Liver (tissue), 9 donors: Measurements from ENCODE around the gene AHCY. TPM values are rescaled to one million over a fixed set of nuclear protein-coding genes. Genes with fewer than 3 reads are reported as not detected.

ENCODE experiments used
- DNase-seq: peaks from one replicate; pipeline ENCODE4 v3.0.0-alpha.2; 2017; ENCODE audit warnings: low spot score
- H3K27ac ChIP-seq, 2 donors: one replicate each; pipeline ENCODE4 v1.7.0; 2013; ENCODE audit warnings: inconsistent platforms in 2 of 2, low read length in 2 of 2, control low read depth in 1 of 2, low read depth in 1 of 2, mild to moderate bottlenecking in 1 of 2
- H3K27me3 ChIP-seq, 4 donors: one replicate each; pipeline versions ENCODE4 v1.6.1 to v1.7.0; 2013; ENCODE audit warnings: low read length in 3 of 4, inconsistent platforms in 1 of 4, mild to moderate bottlenecking in 1 of 4, moderate library complexity in 1 of 4; ENCODE audit not compliant: control insufficient read depth in 4 of 4, insufficient read depth in 4 of 4
- H3K36me3 ChIP-seq, 4 donors: one replicate each; pipeline versions ENCODE4 v1.6.1 to v1.7.0; 2013; ENCODE audit warnings: low read length in 3 of 4, mild to moderate bottlenecking in 3 of 4, low read depth in 1 of 4, moderate library complexity in 1 of 4; ENCODE audit not compliant: control insufficient read depth in 4 of 4, insufficient read depth in 3 of 4
- H3K4me1 ChIP-seq, 4 donors: one replicate each; pipeline versions ENCODE4 v1.6.1 to v1.7.0; 2013; ENCODE audit warnings: low read length in 3 of 4, mild to moderate bottlenecking in 3 of 4, moderate library complexity in 1 of 4; ENCODE audit not compliant: control insufficient read depth in 4 of 4, insufficient read depth in 4 of 4
- H3K4me3 ChIP-seq, 3 donors: one replicate each; pipeline versions ENCODE4 v1.6.1 to v1.7.0; 2013; ENCODE audit warnings: low read length in 3 of 3, control low read depth in 1 of 3, low read depth in 1 of 3, mild to moderate bottlenecking in 1 of 3
- H3K9ac ChIP-seq, 2 donors: one replicate each; pipeline ENCODE4 v1.7.0; 2013; ENCODE audit warnings: low read length in 2 of 2, mild to moderate bottlenecking in 2 of 2, moderate library complexity in 2 of 2, control low read depth in 1 of 2, low read depth in 1 of 2
- H3K9me3 ChIP-seq, 4 donors: one replicate each; pipeline versions ENCODE4 v1.6.1 to v1.7.0; 2013; ENCODE audit warnings: low read length in 3 of 4; ENCODE audit not compliant: control insufficient read depth in 4 of 4
- EGR1 ChIP-seq, 2 donors: IDR thresholded peaks; 2 replicates each; pipeline ENCODE4 v1.6.1; 2016 to 2018; ENCODE audit warnings: antibody characterized with exemption in 2 of 2, low read depth in 2 of 2
- FOXA1 ChIP-seq: IDR thresholded peaks from 2 replicates; pipeline ENCODE4 v1.6.1; 2016; ENCODE audit warnings: antibody characterized with exemption
- FOXA2 ChIP-seq: IDR thresholded peaks from 2 replicates; pipeline ENCODE4 v1.6.1; 2016; ENCODE audit warnings: antibody characterized with exemption
- GABPA ChIP-seq, 2 donors: IDR thresholded peaks in 1 of 2; conservative IDR thresholded peaks in 1 of 2; 2 replicates each; pipeline ENCODE4 v1.6.1; 2016; ENCODE audit warnings: antibody characterized with exemption in 2 of 2, mild to moderate bottlenecking in 1 of 2, moderate library complexity in 1 of 2
- HNF4A ChIP-seq, 2 donors: conservative IDR thresholded peaks; 2 replicates each; pipeline ENCODE4 v1.6.1; 2016; ENCODE audit warnings: antibody characterized with exemption in 2 of 2, mild to moderate bottlenecking in 2 of 2
- HNF4G ChIP-seq: IDR thresholded peaks from 2 replicates; pipeline ENCODE4 v1.6.1; 2016; ENCODE audit warnings: antibody characterized with exemption
- JUND ChIP-seq, 2 donors: IDR thresholded peaks; 2 replicates each; pipeline ENCODE4 v1.6.1; 2016; ENCODE audit warnings: antibody characterized with exemption in 2 of 2
- NR2F2 ChIP-seq: IDR thresholded peaks from 2 replicates; pipeline ENCODE4 v1.6.1; 2016; ENCODE audit warnings: antibody characterized with exemption
- RAD21 ChIP-seq, 2 donors: IDR thresholded peaks; 2 replicates each; pipeline ENCODE4 v1.6.1; 2016; ENCODE audit warnings: antibody characterized with exemption in 2 of 2, mild to moderate bottlenecking in 2 of 2
- REST ChIP-seq: IDR thresholded peaks from 2 replicates; pipeline ENCODE4 v1.6.1; 2016; ENCODE audit warnings: antibody characterized with exemption, mild to moderate bottlenecking
- RXRA ChIP-seq, 2 donors: IDR thresholded peaks; 2 replicates each; pipeline ENCODE4 v1.6.1; 2017 to 2018; ENCODE audit warnings: antibody characterized with exemption in 2 of 2, mild to moderate bottlenecking in 1 of 2
- SP1 ChIP-seq: IDR thresholded peaks from 2 replicates; pipeline ENCODE4 v1.6.1; 2018; ENCODE audit warnings: antibody characterized with exemption, mild to moderate bottlenecking
- TAF1 ChIP-seq: conservative IDR thresholded peaks from 2 replicates; pipeline ENCODE4 v1.6.1; 2016; ENCODE audit warnings: antibody characterized with exemption, mild to moderate bottlenecking
- YY1 ChIP-seq: IDR thresholded peaks from 2 replicates; pipeline ENCODE4 v1.6.1; 2016; ENCODE audit warnings: antibody characterized with exemption, mild to moderate bottlenecking
- ZBTB33 ChIP-seq: IDR thresholded peaks from 2 replicates; pipeline ENCODE4 v1.6.1; 2016; ENCODE audit warnings: antibody characterized with exemption
- WGBS: extraction: QIAGEN DNeasy Blood & Tissue Kit; methylation state at CpG from one replicate; pipeline ENCODE4 v1.1.7; 2013; 5-methylcytosine and 5-hydroxymethylcytosine counted together
- polyA plus RNA-seq, 2 donors: library from polyadenylated mRNA; stranded (reverse) in 1 of 2; unstranded in 1 of 2; fragments of 200-250 nt in 1 of 2; fragments of >200 nt in 1 of 2; fragmentation: Nextera tagmentation in 1 of 2; extraction: Ambion mirVana in 1 of 2; gene quantifications; one replicate each; pipeline versions ENCODE4 v1.2.1 to v1.2.3, GENCODE V29; 2013 to 2015
- total RNA-seq, 2 donors: library from RNA; depleted of rRNA; stranded (reverse); fragments of >200 nt; gene quantifications; one replicate each; pipeline ENCODE4 v1.2.3, GENCODE V29; 2014
- TF ChIP-seq, protein P1 (sequence below): IDR thresholded peaks from 2 replicates; pipeline ENCODE4 v1.6.1; 2016; ENCODE audit warnings: antibody characterized with exemption
- TF ChIP-seq, protein P2 (sequence below): fragments of 150-350 bp; IDR thresholded peaks from 2 replicates; pipeline ENCODE4 v1.5.1; 2017; ENCODE audit warnings: improper control_type of control experiment, low read depth, low read length; ENCODE audit not compliant: missing input control
- TF ChIP-seq, protein P3 (sequence below): IDR thresholded peaks from 2 replicates; pipeline ENCODE4 v1.6.1; 2016; ENCODE audit warnings: antibody characterized with exemption
- donor health status: healthy.
- donor health status: healthy.
- donor health status: healthy.
- donor health status: healthy.
- donor health status: healthy.

Gene AHCY
- total and polyA plus RNA-seq, 4 donors = 56.0 to 138 (median 113) TPM

DNA sequence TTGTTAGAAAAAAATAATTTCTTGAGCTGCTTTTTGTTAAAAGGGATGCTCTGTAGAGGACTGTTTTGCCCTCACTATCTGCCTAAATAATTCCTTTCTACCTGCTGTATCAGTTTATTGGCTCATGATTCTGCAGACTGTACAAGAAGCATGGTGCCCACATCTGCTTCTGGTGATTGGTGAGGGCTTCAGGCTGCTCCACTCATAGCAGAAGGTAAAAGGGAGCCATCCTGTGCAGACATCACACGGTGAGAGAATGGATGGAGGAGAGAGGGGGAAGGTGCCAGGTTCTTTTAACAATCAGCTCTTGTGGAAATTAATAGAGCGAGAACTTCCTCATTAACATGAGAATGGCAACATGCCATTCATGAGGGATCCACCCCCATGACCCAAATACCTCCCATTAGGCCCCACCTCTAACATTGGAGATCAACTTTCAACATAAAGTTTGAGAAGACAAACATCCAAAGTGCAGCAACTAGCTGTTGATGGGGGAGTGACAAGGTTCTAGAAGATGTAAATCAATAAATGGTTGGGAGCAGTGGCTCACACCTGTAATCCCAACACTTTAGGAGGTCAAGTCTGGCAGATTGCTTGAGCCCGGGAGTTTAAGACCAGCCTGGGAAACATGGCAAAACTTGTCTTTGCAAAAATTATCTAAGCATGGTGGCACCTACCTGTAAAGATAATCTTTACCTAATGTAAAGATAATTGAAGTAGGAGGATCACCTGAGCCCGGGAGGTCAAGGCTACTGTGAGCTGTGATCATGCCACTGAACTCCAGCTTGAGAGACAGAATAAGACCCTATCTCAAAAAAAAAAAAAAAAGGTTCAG is 15.7 kb upstream of the AHCY start:
- Histone ChIP-seq H3K36me3 (no peaks in the 10 kb centered on the region), H3K4me3 (no peak overlapping the region), H3K27ac (no peak overlapping the region), H3K27me3 (no peaks in the 10 kb centered on the region), H3K9me3 (no peaks in the 10 kb centered on the region), H3K9ac (no peak overlapping the region), H3K4me1 (peaks cover 0 to 12% (median 6%) of the 10 kb centered on the region in 4 donors)
- DNase-seq = no peak
- 57% methylated on average over 4 of the region's 4 CpGs for WGBS
- TF ChIP-seq SP1 = peak; percentile 25
- peak; percentile 48 to 68 for TF ChIP-seq HNF4A (conservative IDR thresholded peaks at IDR 0.05)
- TF ChIP-seq GABPA (IDR thresholded peaks at IDR 0.05 in 1 of 2, conservative IDR thresholded peaks at IDR 0.05 in 1 of 2) = no peak
- TF ChIP-seq YY1 = no peak
- TF ChIP-seq TAF1 = no peak
- peak; percentile 6 to 12 for TF ChIP-seq RXRA (IDR thresholded peaks at IDR 0.05)
- peak; percentile 12 to 24 for TF ChIP-seq RAD21 (IDR thresholded peaks at IDR 0.05)
- TF ChIP-seq ZBTB33 = no peak

GRCh38 chr20:34316196-34316814 is 13.2 kb upstream of the AHCY start:
- no peaks in the 10 kb centered on the region for H3K36me3 ChIP-seq
- no peak overlapping the region for H3K27ac ChIP-seq
- H3K4me1 ChIP-seq = peaks cover 0 to 28% (median 22%) of the 10 kb centered on the region in 4 donors
- no peak overlapping the region for H3K4me3 ChIP-seq
- DNase-seq = no peak
- no peaks in the 10 kb centered on the region for H3K9me3 ChIP-seq
- H3K9ac ChIP-seq = no peak overlapping the region
- TF ChIP-seq RAD21 (IDR thresholded peaks at IDR 0.05) (no peak), NR2F2 (no peak), TAF1 (no peak), FOXA1 (no peak), REST (no peak), SP1 (no peak), JUND (IDR thresholded peaks at IDR 0.05) (no peak), HNF4G (no peak), YY1 (no peak), FOXA2 (no peak), GABPA (IDR thresholded peaks at IDR 0.05 in 1 of 2, conservative IDR thresholded peaks at IDR 0.05 in 1 of 2) (no peak), EGR1 (IDR thresholded peaks at IDR 0.05; ENCODE audit: low read depth in 2 of 2) (no peak)
- TF ChIP-seq, protein P1, sequence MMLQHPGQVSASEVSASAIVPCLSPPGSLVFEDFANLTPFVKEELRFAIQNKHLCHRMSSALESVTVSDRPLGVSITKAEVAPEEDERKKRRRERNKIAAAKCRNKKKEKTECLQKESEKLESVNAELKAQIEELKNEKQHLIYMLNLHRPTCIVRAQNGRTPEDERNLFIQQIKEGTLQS = no peak
- TF ChIP-seq, protein P2, sequence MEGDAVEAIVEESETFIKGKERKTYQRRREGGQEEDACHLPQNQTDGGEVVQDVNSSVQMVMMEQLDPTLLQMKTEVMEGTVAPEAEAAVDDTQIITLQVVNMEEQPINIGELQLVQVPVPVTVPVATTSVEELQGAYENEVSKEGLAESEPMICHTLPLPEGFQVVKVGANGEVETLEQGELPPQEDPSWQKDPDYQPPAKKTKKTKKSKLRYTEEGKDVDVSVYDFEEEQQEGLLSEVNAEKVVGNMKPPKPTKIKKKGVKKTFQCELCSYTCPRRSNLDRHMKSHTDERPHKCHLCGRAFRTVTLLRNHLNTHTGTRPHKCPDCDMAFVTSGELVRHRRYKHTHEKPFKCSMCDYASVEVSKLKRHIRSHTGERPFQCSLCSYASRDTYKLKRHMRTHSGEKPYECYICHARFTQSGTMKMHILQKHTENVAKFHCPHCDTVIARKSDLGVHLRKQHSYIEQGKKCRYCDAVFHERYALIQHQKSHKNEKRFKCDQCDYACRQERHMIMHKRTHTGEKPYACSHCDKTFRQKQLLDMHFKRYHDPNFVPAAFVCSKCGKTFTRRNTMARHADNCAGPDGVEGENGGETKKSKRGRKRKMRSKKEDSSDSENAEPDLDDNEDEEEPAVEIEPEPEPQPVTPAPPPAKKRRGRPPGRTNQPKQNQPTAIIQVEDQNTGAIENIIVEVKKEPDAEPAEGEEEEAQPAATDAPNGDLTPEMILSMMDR = no peak
- TF ChIP-seq, protein P3, sequence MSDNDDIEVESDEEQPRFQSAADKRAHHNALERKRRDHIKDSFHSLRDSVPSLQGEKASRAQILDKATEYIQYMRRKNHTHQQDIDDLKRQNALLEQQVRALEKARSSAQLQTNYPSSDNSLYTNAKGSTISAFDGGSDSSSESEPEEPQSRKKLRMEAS = no peak
- no peaks in the 10 kb centered on the region for H3K27me3 ChIP-seq
- WGBS = 94% methylated on average over 6 of the region's 6 CpGs
